HepG2 (cell line): Measurements from ENCODE around the gene KCTD19. TPM values are rescaled to one million over a fixed set of nuclear protein-coding genes. Genes with fewer than 3 reads are reported as not detected.

ENCODE experiments used
- BORCS8-MEF2B ChIP-seq: sonication (generic); formaldehyde crosslinking; IDR thresholded peaks from 2 replicates; pipeline ENCODE4 v1.8.0; 2022; ENCODE audit warnings: mild to moderate bottlenecking, missing genetic modification reagents
- BRCA1 ChIP-seq: sonication (generic); formaldehyde crosslinking; IDR thresholded peaks from 2 replicates; pipeline ENCODE4 v1.4.0; 2020; ENCODE audit warnings: missing genetic modification reagents
- GTF2F1 ChIP-seq: fragments of 150-350 bp; IDR thresholded peaks from 2 replicates; pipeline ENCODE4 v1.6.1; 2014; ENCODE audit warnings: low read length
- HBP1 ChIP-seq: IDR thresholded peaks from 2 replicates; pipeline ENCODE4 v1.6.1; 2016; ENCODE audit warnings: low read depth, control low read depth
- HCFC1 ChIP-seq: fragments of 150-350 bp; IDR thresholded peaks from 2 replicates; pipeline ENCODE4 v1.6.1; 2014; ENCODE audit warnings: low read depth, low read length
- HMGA1 ChIP-seq: sonication (generic); formaldehyde crosslinking; conservative IDR thresholded peaks from 2 replicates; pipeline ENCODE4 v1.4.0; 2020; ENCODE audit warnings: missing genetic modification reagents
- IRX3 ChIP-seq: sonication (generic); formaldehyde crosslinking; IDR thresholded peaks from 2 replicates; pipeline ENCODE4 v1.8.1; 2023; ENCODE audit warnings: mild to moderate bottlenecking, low read depth, missing genetic modification reagents, borderline replicate concordance
- PLRG1 ChIP-seq: fragments of 450-650 bp; conservative IDR thresholded peaks from 2 replicates; pipeline ENCODE4 v1.6.1; 2016
- RXRB ChIP-seq: IDR thresholded peaks from 2 replicates; pipeline ENCODE4 v1.6.1; 2016; ENCODE audit warnings: borderline replicate concordance, missing genetic modification reagents, missing compliant biosample characterization
- SALL2 ChIP-seq: sonication (generic); formaldehyde crosslinking; IDR thresholded peaks from 2 replicates; pipeline ENCODE4 v1.8.1; 2023; ENCODE audit warnings: mild to moderate bottlenecking, missing genetic modification reagents, inconsistent platforms
- XRCC5 ChIP-seq: fragments of 200-400 bp; formaldehyde crosslinking; optimal IDR thresholded peaks from 2 replicates; pipeline ENCODE3; 2017; ENCODE audit warnings: mild to moderate bottlenecking, low read length
- ZFX ChIP-seq: sonication (generic); formaldehyde crosslinking; IDR thresholded peaks from 2 replicates; pipeline ENCODE4 v1.4.0; 2020; ENCODE audit warnings: mild to moderate bottlenecking, low read depth, missing genetic modification reagents, moderate library complexity
- ZNF333 ChIP-seq: sonication (generic); formaldehyde crosslinking; IDR thresholded peaks from 2 replicates; pipeline ENCODE4 v1.4.0; 2020; ENCODE audit warnings: mild to moderate bottlenecking, missing genetic modification reagents, borderline replicate concordance
- ZNF431 ChIP-seq: sonication (generic); formaldehyde crosslinking; IDR thresholded peaks from 2 replicates; pipeline ENCODE4 v1.9.0; 2022; ENCODE audit warnings: missing genetic modification reagents, low read depth, mild to moderate bottlenecking, borderline replicate concordance
- ZNF432 ChIP-seq: sonication (generic); formaldehyde crosslinking; IDR thresholded peaks from 2 replicates; pipeline ENCODE4 v1.5.0; 2020; ENCODE audit warnings: missing genetic modification reagents, mild to moderate bottlenecking, borderline replicate concordance
- ZNF44 ChIP-seq: sonication (generic); formaldehyde crosslinking; IDR thresholded peaks from 2 replicates; pipeline ENCODE4 v1.5.1; 2020; ENCODE audit warnings: mild to moderate bottlenecking, missing genetic modification reagents
- ZNF446 ChIP-seq: sonication (generic); formaldehyde crosslinking; IDR thresholded peaks from 2 replicates; pipeline ENCODE4 v1.5.0; 2020; ENCODE audit warnings: mild to moderate bottlenecking, missing genetic modification reagents
- polyA plus RNA-seq, 8 experiments: library from polyadenylated mRNA; depleted of rRNA in 3 of 8; stranded (reverse) in 7 of 8; unstranded in 1 of 8; fragments of >200 nt; fragmentation: Illumina TruSeq in 4 of 8; extraction: Trizol in 4 of 8; gene quantifications; 2 replicates each; pipeline versions ENCODE4 v1.2.1 to v1.2.3, GENCODE V29; 2011 to 2016; ENCODE audit warnings: low read depth in 4 of 8, missing spikeins in 1 of 8, mixed read lengths in 1 of 8; ENCODE audit not compliant: insufficient read depth in 1 of 8
- total RNA-seq, 5 experiments: library from RNA; depleted of rRNA; stranded (reverse); fragments of >200 nt; fragmentation: Illumina TruSeq; extraction: Trizol; gene quantifications; 2 replicates each; pipeline ENCODE4 v1.2.3, GENCODE V29; 2016; ENCODE audit warnings: low read depth in 1 of 5
- TF ChIP-seq, protein P1 (sequence below), 2 experiments: sonication (generic) in 1 of 2; formaldehyde crosslinking in 1 of 2; IDR thresholded peaks; 2 replicates each; pipeline versions ENCODE4 v1.4.0 to v1.6.1; 2016 to 2020; ENCODE audit warnings: borderline replicate concordance in 1 of 2, low read depth in 1 of 2, mild to moderate bottlenecking in 1 of 2, missing genetic modification reagents in 1 of 2
- TF ChIP-seq, protein P2 (sequence below): sonication (generic); formaldehyde crosslinking; IDR thresholded peaks from 2 replicates; pipeline ENCODE4 v1.5.0; 2020; ENCODE audit warnings: missing genetic modification reagents, mild to moderate bottlenecking, borderline replicate concordance
- TF ChIP-seq, protein P3 (sequence below): sonication (generic); formaldehyde crosslinking; IDR thresholded peaks from 2 replicates; pipeline ENCODE4 v1.5.0; 2020; ENCODE audit warnings: mild to moderate bottlenecking, missing genetic modification reagents
- TF ChIP-seq, protein P4 (sequence below): sonication (generic); formaldehyde crosslinking; IDR thresholded peaks from 2 replicates; pipeline ENCODE4 v1.4.0; 2020; ENCODE audit warnings: missing genetic modification reagents, low read depth, mild to moderate bottlenecking, borderline replicate concordance

Gene KCTD19
- total and polyA plus RNA-seq, 2 of the 13 experiments (the other 11 are each of a cell fraction or from before 2014, with no cell fraction given), result not detected

GRCh38 chr16:67278773-67279295, 47.7 kb downstream of the KCTD19 start (continued):
- TF ChIP-seq, protein P1, sequence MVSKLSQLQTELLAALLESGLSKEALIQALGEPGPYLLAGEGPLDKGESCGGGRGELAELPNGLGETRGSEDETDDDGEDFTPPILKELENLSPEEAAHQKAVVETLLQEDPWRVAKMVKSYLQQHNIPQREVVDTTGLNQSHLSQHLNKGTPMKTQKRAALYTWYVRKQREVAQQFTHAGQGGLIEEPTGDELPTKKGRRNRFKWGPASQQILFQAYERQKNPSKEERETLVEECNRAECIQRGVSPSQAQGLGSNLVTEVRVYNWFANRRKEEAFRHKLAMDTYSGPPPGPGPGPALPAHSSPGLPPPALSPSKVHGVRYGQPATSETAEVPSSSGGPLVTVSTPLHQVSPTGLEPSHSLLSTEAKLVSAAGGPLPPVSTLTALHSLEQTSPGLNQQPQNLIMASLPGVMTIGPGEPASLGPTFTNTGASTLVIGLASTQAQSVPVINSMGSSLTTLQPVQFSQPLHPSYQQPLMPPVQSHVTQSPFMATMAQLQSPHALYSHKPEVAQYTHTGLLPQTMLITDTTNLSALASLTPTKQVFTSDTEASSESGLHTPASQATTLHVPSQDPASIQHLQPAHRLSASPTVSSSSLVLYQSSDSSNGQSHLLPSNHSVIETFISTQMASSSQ (IDR thresholded peaks at IDR 0.05; ENCODE audit: low read depth), result no peak
- TF ChIP-seq, protein P1 (CRISPR knock-in tag; IDR thresholded peaks at IDR 0.05; ENCODE audit: borderline replicate concordance), result no peak; the same call in 1 of the 2 replicates
- no peak for TF ChIP-seq XRCC5
- no peak for TF ChIP-seq HMGA1 (CRISPR knock-in tag)
- no peak for TF ChIP-seq BRCA1 (CRISPR knock-in tag)
- TF ChIP-seq GTF2F1, result no peak
- TF ChIP-seq ZNF44 (CRISPR knock-in tag), result no peak
- TF ChIP-seq ZFX, result peak; percentile 94
- TF ChIP-seq ZNF431 (CRISPR knock-in tag), result no peak
- TF ChIP-seq HBP1, result no peak
- TF ChIP-seq BORCS8-MEF2B (CRISPR knock-in tag), result peak; percentile 78
- TF ChIP-seq IRX3, result no peak; the same call in none of the 2 replicates
- 0 out of 2 replicates have a peak, but pooled peaks have one; percentile 18 for TF ChIP-seq SALL2
- no peak for TF ChIP-seq ZNF432 (CRISPR knock-in tag)
- no peak for TF ChIP-seq HCFC1
- TF ChIP-seq, protein P2, sequence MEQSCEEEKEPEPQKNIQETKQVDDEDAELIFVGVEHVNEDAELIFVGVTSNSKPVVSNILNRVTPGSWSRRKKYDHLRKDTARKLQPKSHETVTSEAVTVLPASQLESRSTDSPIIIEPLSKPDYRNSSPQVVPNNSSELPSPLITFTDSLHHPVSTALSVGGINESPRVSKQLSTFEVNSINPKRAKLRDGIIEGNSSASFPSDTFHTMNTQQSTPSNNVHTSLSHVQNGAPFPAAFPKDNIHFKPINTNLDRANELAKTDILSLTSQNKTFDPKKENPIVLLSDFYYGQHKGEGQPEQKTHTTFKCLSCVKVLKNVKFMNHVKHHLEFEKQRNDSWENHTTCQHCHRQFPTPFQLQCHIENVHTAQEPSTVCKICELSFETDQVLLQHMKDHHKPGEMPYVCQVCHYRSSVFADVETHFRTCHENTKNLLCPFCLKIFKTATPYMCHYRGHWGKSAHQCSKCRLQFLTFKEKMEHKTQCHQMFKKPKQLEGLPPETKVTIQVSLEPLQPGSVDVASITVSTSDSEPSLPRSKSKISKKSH (CRISPR knock-in tag), result peak; percentile 25; the same call in 1 of the 2 replicates
- TF ChIP-seq, protein P3, sequence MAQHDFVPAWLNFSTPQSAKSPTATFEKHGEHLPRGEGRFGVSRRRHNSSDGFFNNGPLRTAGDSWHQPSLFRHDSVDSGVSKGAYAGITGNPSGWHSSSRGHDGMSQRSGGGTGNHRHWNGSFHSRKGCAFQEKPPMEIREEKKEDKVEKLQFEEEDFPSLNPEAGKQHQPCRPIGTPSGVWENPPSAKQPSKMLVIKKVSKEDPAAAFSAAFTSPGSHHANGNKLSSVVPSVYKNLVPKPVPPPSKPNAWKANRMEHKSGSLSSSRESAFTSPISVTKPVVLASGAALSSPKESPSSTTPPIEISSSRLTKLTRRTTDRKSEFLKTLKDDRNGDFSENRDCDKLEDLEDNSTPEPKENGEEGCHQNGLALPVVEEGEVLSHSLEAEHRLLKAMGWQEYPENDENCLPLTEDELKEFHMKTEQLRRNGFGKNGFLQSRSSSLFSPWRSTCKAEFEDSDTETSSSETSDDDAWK (CRISPR knock-in tag), result no peak
- TF ChIP-seq PLRG1, result no peak
- TF ChIP-seq ZNF446 (CRISPR knock-in tag), result no peak; the same call in 1 of the 2 replicates
- TF ChIP-seq, protein P4, sequence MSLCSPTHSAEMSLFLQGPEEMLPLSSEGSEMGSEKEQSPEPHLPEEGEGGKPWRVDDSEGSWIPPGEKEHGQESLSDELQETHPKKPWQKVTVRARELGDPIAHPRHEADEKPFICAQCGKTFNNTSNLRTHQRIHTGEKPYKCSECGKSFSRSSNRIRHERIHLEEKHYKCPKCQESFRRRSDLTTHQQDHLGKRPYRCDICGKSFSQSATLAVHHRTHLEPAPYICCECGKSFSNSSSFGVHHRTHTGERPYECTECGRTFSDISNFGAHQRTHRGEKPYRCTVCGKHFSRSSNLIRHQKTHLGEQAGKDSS (CRISPR knock-in tag), result no peak
- no peak for TF ChIP-seq RXRB (CRISPR knock-in tag)
- no peak for TF ChIP-seq ZNF333 (CRISPR knock-in tag)
